Measurements from ENCODE around the gene USP24.

GRCh38 chr1:55245781-55246180, 30.6 kb upstream of the USP24 start:
- TF ChIP-seq CTCF (IDR thresholded peaks at IDR 0.05; ENCODE audit: poor library complexity, severe bottlenecking) (no peak), RAD21 (conservative IDR thresholded peaks at IDR 0.05) (no peak), EP300 (conservative IDR thresholded peaks at IDR 0.05; ENCODE audit: poor library complexity, severe bottlenecking) (no peak), EZH2 (IDR thresholded peaks at IDR 0.05; ENCODE audit: borderline replicate concordance, insufficient read depth, low read length, poor library complexity, severe bottlenecking) (no peak), REST (IDR thresholded peaks at IDR 0.05; ENCODE audit: borderline replicate concordance) (no peak), MXI1 (conservative IDR thresholded peaks at IDR 0.05; ENCODE audit: poor library complexity, severe bottlenecking) (no peak), TAF1 (IDR thresholded peaks at IDR 0.05; ENCODE audit: low read depth) (no peak), POLR2AphosphoS5 (IDR thresholded peaks at IDR 0.05) (no peak)

Data from neural cell (in vitro differentiated cells).